Measurements from ENCODE around the gene HORMAD1. TPM values are rescaled to one million over a fixed set of nuclear protein-coding genes. Genes with fewer than 3 reads are reported as not detected.

HORMAD1 gene
- total RNA-seq, 1 donor from 2014 or later: 1.6 TPM

- peaks cover 23% of the 10 kb centered on the region for H3K4me1 Mint-ChIP-seq
- H3K36me3 Mint-ChIP-seq (ENCODE audit: low read depth): peaks cover 48% of the 10 kb centered on the region
- no peak overlapping the region for H3K27ac Mint-ChIP-seq
- no peak overlapping the region for H3K4me3 Mint-ChIP-seq
- no peak for ATAC-seq (ENCODE audit: low read depth)
- intact Hi-C loops (cut with micrococcal nuclease): no loop called here
- DNase-seq: no peak
- no peaks in the 10 kb centered on the region for H3K27me3 Mint-ChIP-seq
- ChIA-PET CTCF (no interaction called here), POLR2A (no interaction called here)
- TF ChIP-seq CTCF (IDR thresholded peaks at IDR 0.05): no peak
- H3K9me3 Mint-ChIP-seq: no peaks in the 10 kb centered on the region
Observed at GRCh38 chr1:150692720-150693119, 28.0 kb downstream of the HORMAD1 start.

- peaks cover 14% of the 10 kb centered on the region for H3K4me1 Mint-ChIP-seq
- ChIA-PET CTCF (no interaction called here), POLR2A (no interaction called here)
- TF ChIP-seq CTCF (IDR thresholded peaks at IDR 0.05): no peak
- H3K4me3 Mint-ChIP-seq: no peak overlapping the region
- no peaks in the 10 kb centered on the region for H3K9me3 Mint-ChIP-seq
- no peak for ATAC-seq (ENCODE audit: low read depth)
- DNase-seq: no peak
- H3K27me3 Mint-ChIP-seq: no peaks in the 10 kb centered on the region
- H3K27ac Mint-ChIP-seq: no peak overlapping the region
- peaks cover 44% of the 10 kb centered on the region for H3K36me3 Mint-ChIP-seq (ENCODE audit: low read depth)
- intact Hi-C loops (cut with micrococcal nuclease): no loop called here
Observed at GRCh38 chr1:150688763-150689162, 31.9 kb downstream of the HORMAD1 start.

- Mint-ChIP-seq H3K27me3 (no peaks in the 10 kb centered on the region), H3K27ac (peak overlapping the region; percentile 50), H3K4me1 (peaks cover 10% of the 10 kb centered on the region), H3K36me3 (ENCODE audit: low read depth) (peaks cover 37% of the 10 kb centered on the region), H3K4me3 (no peak overlapping the region), H3K9me3 (no peaks in the 10 kb centered on the region)
- ATAC-seq (ENCODE audit: low read depth) (no peak), DNase-seq (no peak)
- CTCF ChIA-PET: no interaction called here
- intact Hi-C loops (cut with micrococcal nuclease): loop anchor here (2.0 kb wide), 1 partner anchor 21 kb away; no protein-coding TSS in a partner anchor
- no peak for TF ChIP-seq CTCF (IDR thresholded peaks at IDR 0.05)
- POLR2A ChIA-PET: interaction anchor here (0.7 kb wide), 1 partner anchor 752 kb away, joined by 3 read pairs; no protein-coding TSS in a partner anchor
Observed at GRCh38 chr1:150686275-150686674, 34.4 kb downstream of the HORMAD1 start.

- Mint-ChIP-seq H3K27ac (peak overlapping the region; percentile 43), H3K9me3 (no peaks in the 10 kb centered on the region), H3K36me3 (ENCODE audit: low read depth) (peaks cover 31% of the 10 kb centered on the region), H3K27me3 (no peaks in the 10 kb centered on the region), H3K4me1 (peaks cover 10% of the 10 kb centered on the region), H3K4me3 (no peak overlapping the region)
- ATAC-seq (ENCODE audit: low read depth) (peak; percentile 40), DNase-seq (no peak)
- intact Hi-C loops (cut with micrococcal nuclease): no loop called here
- POLR2A ChIA-PET: interaction anchor here (0.6 to 1.6 kb wide), 5 partner anchors 16 to 765 kb away, joined by 3 to 13 read pairs (median 4); partner anchors contain the start of gene ENSA
- TF ChIP-seq CTCF (IDR thresholded peaks at IDR 0.05): no peak
- CTCF ChIA-PET: no interaction called here
Observed at GRCh38 chr1:150683914-150684313, 36.8 kb downstream of the HORMAD1 start.

GRCh38 chr1:150678988-150679387 is 41.7 kb downstream of the HORMAD1 start:
- CTCF ChIA-PET: no interaction called here
- H3K9me3 Mint-ChIP-seq: no peaks in the 10 kb centered on the region
- DNase-seq (no peak), ATAC-seq (ENCODE audit: low read depth) (no peak)
- peaks cover 20% of the 10 kb centered on the region for H3K36me3 Mint-ChIP-seq (ENCODE audit: low read depth)
- H3K4me1 Mint-ChIP-seq: peaks cover 4% of the 10 kb centered on the region
- intact Hi-C loops (cut with micrococcal nuclease): no loop called here
- no peak for TF ChIP-seq CTCF (IDR thresholded peaks at IDR 0.05)
- no peaks in the 10 kb centered on the region for H3K27me3 Mint-ChIP-seq
- H3K27ac Mint-ChIP-seq: no peak overlapping the region
- POLR2A ChIA-PET: no interaction called here
- no peak overlapping the region for H3K4me3 Mint-ChIP-seq
